T-cell (primary cell): ENCODE results near the gene TLK1. TPM values are rescaled to one million over a fixed set of nuclear protein-coding genes. Genes with fewer than 3 reads are reported as not detected.
"Not testable (repeated sequence)": the region's sequence is repeated elsewhere in the genome, so short reads cannot be mapped to it uniquely, and the experiment has no call there.

Source experiments
- ATAC-seq, 4 experiments: fragments of 200-7000 bp in 3 of 4; fragments of 150-1000 bp in 1 of 4; cut with Tn5 transposase; replicated peaks in 1 of 4; 1 replicate in 3 of 4; 2 replicates in 1 of 4; pipeline ENCODE4 v1.10.0; 2021; ENCODE audit warnings: moderate library complexity in 3 of 4, mild to moderate bottlenecking in 2 of 4, moderate number of reproducible peaks in 1 of 4
- CTCF ChIA-PET, 2 donors: fragments of 300-600 bp; sonication (Branson Sonifier 250); formaldehyde crosslinking; loops; one replicate each; lab custom pipeline; 2022; ENCODE audit warnings: antibody characterized with exemption in 2 of 2; lab: Charles Lee
- POLR2A ChIA-PET, 2 donors: fragments of 300-600 bp; sonication (Branson Sonifier 250); formaldehyde crosslinking; loops; one replicate each; lab custom pipeline; 2022; ENCODE audit warnings: antibody characterized with exemption in 2 of 2; lab: Charles Lee
- DNase-seq, 35 experiments: peaks; one replicate each; pipeline versions ENCODE4 v3.0.0 to v3.0.0-alpha.2; 2013 to 2023
- H3K27ac ChIP-seq: one replicate; pipeline ENCODE4 v1.5.1; 2013; ENCODE audit warnings: low read length
- H3K27me3 ChIP-seq, 2 experiments: replicated peaks in 1 of 2; 1 replicate in 1 of 2; 2 replicates in 1 of 2; pipeline versions ENCODE4 v1.6.1 to v1.7.0; 2013; ENCODE audit warnings: low read length in 1 of 2, mixed read lengths in 1 of 2; ENCODE audit not compliant: control insufficient read depth in 2 of 2, insufficient read depth in 2 of 2; ENCODE audit errors: extremely low read depth in 1 of 2
- H3K36me3 ChIP-seq, 2 donors: 1 replicate in 1 of 2; 2 replicates in 1 of 2; pipeline versions ENCODE4 v1.6.1 to v1.7.0; 2013; ENCODE audit warnings: low read length in 1 of 2; ENCODE audit not compliant: control insufficient read depth in 2 of 2, insufficient read depth in 1 of 2; ENCODE audit errors: extremely low read depth in 1 of 2
- H3K4me1 ChIP-seq, 2 experiments: 1 replicate in 1 of 2; 2 replicates in 1 of 2; pipeline versions ENCODE4 v1.6.1 to v1.7.0; 2013; ENCODE audit warnings: low read length in 2 of 2, mixed read lengths in 1 of 2; ENCODE audit not compliant: insufficient read depth in 2 of 2, control insufficient read depth in 1 of 2; ENCODE audit errors: extremely low read depth in 1 of 2
- H3K4me3 ChIP-seq, 2 donors: 1 replicate in 1 of 2; 2 replicates in 1 of 2; pipeline versions ENCODE4 v1.5.1 to v1.7.0; 2013; ENCODE audit warnings: mild to moderate bottlenecking in 2 of 2, low read length in 1 of 2, moderate library complexity in 1 of 2; ENCODE audit not compliant: control insufficient read depth in 1 of 2; ENCODE audit errors: extremely low read depth in 1 of 2
- H3K9me3 ChIP-seq: 2 replicates; pipeline ENCODE4 v1.7.0; 2013
- H3K27ac Mint-ChIP-seq, 2 donors: one replicate each; pipeline ENCODE4 v1.8.0; 2020 to 2021; ENCODE audit warnings: mild to moderate bottlenecking in 2 of 2, mixed read lengths in 2 of 2
- H3K27me3 Mint-ChIP-seq, 2 donors: one replicate each; pipeline ENCODE4 v1.8.0; 2021 to 2022; ENCODE audit warnings: mixed read lengths in 2 of 2
- H3K36me3 Mint-ChIP-seq: one replicate; pipeline ENCODE4 v1.8.0; 2021; ENCODE audit warnings: mixed read lengths
- H3K4me1 Mint-ChIP-seq, 3 donors: one replicate each; pipeline ENCODE4 v1.8.0; 2020 to 2022; ENCODE audit warnings: mixed read lengths in 3 of 3, mild to moderate bottlenecking in 1 of 3
- H3K4me3 Mint-ChIP-seq, 3 donors: one replicate each; pipeline ENCODE4 v1.8.0; 2020 to 2022; ENCODE audit warnings: mild to moderate bottlenecking in 3 of 3, mixed read lengths in 3 of 3, moderate library complexity in 3 of 3
- H3K9me3 Mint-ChIP-seq, 3 donors: one replicate each; pipeline ENCODE4 v1.8.0; 2020 to 2022; ENCODE audit warnings: mixed read lengths in 3 of 3
- WGBS: methylation state at CpG from one replicate; pipeline ENCODE4 v1.1.5; 2013; ENCODE audit warnings: missing lambda C conversion rate; ENCODE audit not compliant: insufficient coverage; 5-methylcytosine and 5-hydroxymethylcytosine counted together
- total RNA-seq, 35 experiments: library from RNA in 6 of 35; stranded (reverse) in 6 of 35; fragments of 120-200 nt in 1 of 35; gene quantifications; one replicate each; pipeline versions ENCODE4 v1.2.1 to v1.2.4 and lab custom pipeline; 2013 to 2026

The TLK1 gene
- total RNA-seq, 5 donors from 2014 or later (not counting 1 experiment from before 2014, with no cell fraction given): 112 to 129 (median 120) TPM

DNA sequence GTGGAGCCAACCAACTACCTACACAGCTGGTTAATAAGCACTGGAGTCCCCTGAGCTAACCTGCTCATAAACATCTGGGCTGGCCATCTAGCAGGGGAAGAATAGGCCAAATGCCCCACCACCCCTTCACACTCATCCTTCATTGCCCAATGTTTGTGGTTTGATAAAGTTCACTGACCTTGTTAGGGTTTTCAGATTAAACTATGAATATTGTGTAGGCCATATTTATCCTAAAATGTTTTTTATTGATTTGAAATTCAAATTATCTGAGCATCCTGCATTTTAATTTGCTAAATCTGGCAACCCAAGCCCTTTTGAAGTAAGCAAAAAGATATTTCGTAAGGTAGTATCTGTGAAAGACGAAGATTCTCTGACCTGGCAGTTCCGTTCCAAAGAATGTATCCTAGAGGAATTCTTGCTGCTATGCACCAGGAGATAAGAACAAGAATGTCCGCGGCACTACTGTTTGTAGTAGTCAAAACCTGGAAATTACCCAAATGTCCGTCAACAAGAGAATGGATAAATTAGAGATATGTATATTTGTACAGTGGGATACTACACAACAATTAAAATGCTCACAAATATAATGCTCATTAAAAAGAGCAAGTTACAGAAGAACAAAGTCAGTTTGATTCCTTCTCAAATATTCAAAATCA lies 5.8 kb upstream of the TLK1 start:
- WGBS: 100% methylated on average over 3 of the region's 6 CpGs
- ChIA-PET CTCF (no interaction called here), POLR2A (interaction anchor here in 1 of 2 donors (0.6 kb wide), 1 partner anchor 10 kb away, joined by 3 read pairs; no protein-coding TSS in a partner anchor)
- no peak overlapping the region for H3K27ac Mint-ChIP-seq
- no peaks in the 10 kb centered on the region for H3K27me3 ChIP-seq
- no peak overlapping the region for H3K27ac ChIP-seq
- no peaks in the 10 kb centered on the region for H3K9me3 Mint-ChIP-seq
- no peaks in the 10 kb centered on the region for H3K36me3 ChIP-seq
- peaks cover 26 to 32% (median 27%) of the 10 kb centered on the region in 3 donors for H3K4me1 Mint-ChIP-seq
- H3K4me3 Mint-ChIP-seq: no peak overlapping the region
- no peaks in the 10 kb centered on the region for H3K9me3 ChIP-seq
- no peak overlapping the region for H3K4me3 ChIP-seq
- no peaks in the 10 kb centered on the region for H3K36me3 Mint-ChIP-seq
- H3K27me3 Mint-ChIP-seq: no peaks in the 10 kb centered on the region
- DNase-seq (no peak), ATAC-seq (no peak)
- H3K4me1 ChIP-seq: peaks cover 13 to 21% of the 10 kb centered on the region in 2 experiments

DNA sequence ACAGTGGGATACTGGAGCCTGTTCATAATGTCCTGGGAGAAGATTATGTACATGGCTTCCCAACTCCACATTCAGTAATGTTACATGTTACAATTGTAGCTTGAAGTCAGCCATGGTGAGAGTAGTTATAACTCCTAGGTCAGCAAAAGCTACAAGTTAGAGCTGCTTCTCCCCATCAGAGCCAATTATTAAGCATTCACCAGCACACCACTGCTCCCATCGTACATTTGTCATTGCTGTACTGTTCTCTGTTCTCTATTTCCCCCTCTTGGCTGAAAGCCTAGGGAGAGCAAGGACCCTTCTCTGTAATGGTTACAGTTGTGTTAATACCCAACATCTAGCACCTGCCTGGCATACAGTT lies 5.3 kb upstream of the TLK1 start:
- no peaks in the 10 kb centered on the region for H3K27me3 Mint-ChIP-seq
- H3K27ac Mint-ChIP-seq: no peak overlapping the region
- Histone ChIP-seq H3K27ac (no peak overlapping the region), H3K9me3 (no peaks in the 10 kb centered on the region), H3K27me3 (no peaks in the 10 kb centered on the region), H3K4me1 (peaks cover 13 to 23% of the 10 kb centered on the region in 2 experiments), H3K36me3 (no peaks in the 10 kb centered on the region), H3K4me3 (no peak overlapping the region)
- ATAC-seq (no peak), DNase-seq (no peak)
- H3K9me3 Mint-ChIP-seq: no peaks in the 10 kb centered on the region
- POLR2A ChIA-PET: no interaction called here
- no peak overlapping the region for H3K4me3 Mint-ChIP-seq
- no peaks in the 10 kb centered on the region for H3K36me3 Mint-ChIP-seq
- CTCF ChIA-PET: no interaction called here
- peaks cover 30 to 37% (median 31%) of the 10 kb centered on the region in 3 donors for H3K4me1 Mint-ChIP-seq
- WGBS: no CpG with 5 or more reads among the region's 1 CpG

DNA sequence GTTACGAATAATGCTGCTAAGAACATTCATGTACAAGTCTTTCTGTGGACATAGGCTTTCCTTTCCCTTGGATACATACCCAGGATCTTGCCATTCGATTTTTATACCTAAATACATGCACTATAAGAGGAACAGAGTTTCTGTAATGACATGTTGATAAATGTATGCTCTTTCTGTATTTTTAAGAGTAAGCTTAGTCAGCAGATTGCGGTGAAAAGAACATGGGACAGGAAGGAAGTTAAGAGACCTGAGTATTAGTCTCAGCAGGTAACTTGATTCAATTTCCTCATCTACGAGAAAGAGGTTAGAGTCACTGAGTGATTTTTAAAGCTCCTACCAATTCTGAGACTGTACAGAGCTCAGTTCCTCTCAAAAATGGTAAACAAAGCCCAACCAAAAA lies 2.6 kb upstream of the TLK1 start:
- H3K27ac ChIP-seq: peak overlapping the region; percentile 44
- no peaks in the 10 kb centered on the region for H3K36me3 Mint-ChIP-seq
- ATAC-seq: peak in 1 of 4 experiments; percentile 10
- H3K9me3 ChIP-seq: no peaks in the 10 kb centered on the region
- ChIA-PET CTCF (interaction anchor here (0.7 to 1.4 kb wide), 2 partner anchors 25 to 190 kb away, joined by 3 to 6 read pairs; no protein-coding TSS in a partner anchor), POLR2A (interaction anchor here (0.6 to 0.7 kb wide), 6 partner anchors 11 to 1426 kb away, joined by 3 to 7 read pairs (median 4); no protein-coding TSS in a partner anchor)
- no peaks in the 10 kb centered on the region for H3K27me3 Mint-ChIP-seq
- peak overlapping the region; percentile 50 to 95 (median 65) for H3K4me3 Mint-ChIP-seq
- H3K27me3 ChIP-seq: no peaks in the 10 kb centered on the region
- H3K4me3 ChIP-seq: no peak overlapping the region
- H3K27ac Mint-ChIP-seq: peak overlapping the region; percentile 87 to 91
- no peaks in the 10 kb centered on the region for H3K36me3 ChIP-seq
- H3K9me3 Mint-ChIP-seq: no peaks in the 10 kb centered on the region
- WGBS: 100% methylated on average over 1 of the region's 4 CpGs
- peaks cover 13 to 29% of the 10 kb centered on the region in 2 experiments for H3K4me1 ChIP-seq
- peaks cover 38 to 50% (median 38%) of the 10 kb centered on the region in 3 donors for H3K4me1 Mint-ChIP-seq
- DNase-seq: peak in 1 of 35 experiments; percentile 51

DNA sequence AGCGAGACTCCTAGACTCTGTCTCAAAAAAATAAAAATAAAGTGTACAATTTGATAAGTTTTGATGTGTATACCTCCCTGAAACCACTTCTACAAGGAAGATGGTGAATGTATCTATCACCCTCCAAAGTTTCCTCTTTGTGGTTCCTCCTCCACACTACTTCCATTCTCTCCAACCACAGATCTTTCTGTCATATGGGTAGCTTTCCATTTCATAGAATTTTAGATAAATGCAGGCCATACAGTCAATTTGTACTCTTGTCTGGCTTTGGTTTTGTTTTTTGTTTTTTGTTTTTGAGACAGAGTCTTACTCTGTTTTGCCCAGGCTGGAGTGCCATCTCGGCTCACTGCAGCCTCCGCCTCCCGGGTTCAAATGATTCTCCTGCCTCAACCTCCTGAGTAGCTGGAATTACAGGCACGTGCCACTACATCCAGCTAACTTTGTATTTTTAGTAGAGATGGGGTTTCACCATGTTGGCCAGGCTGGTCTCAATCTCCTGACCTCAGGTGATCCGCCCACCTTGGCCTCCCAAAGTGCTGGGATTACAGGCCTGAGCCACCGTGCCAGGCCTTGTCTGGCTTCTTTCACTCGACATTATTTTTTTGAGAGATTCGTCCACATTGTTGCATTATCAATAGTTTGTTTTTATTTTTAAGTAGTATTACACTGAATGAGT lies 2.0 kb upstream of the TLK1 start:
- ATAC-seq, H3K27ac ChIP-seq, H3K9me3 Mint-ChIP-seq, H3K36me3 Mint-ChIP-seq, H3K4me3 ChIP-seq, H3K27me3 Mint-ChIP-seq, DNase-seq, H3K9me3 ChIP-seq, H3K36me3 ChIP-seq, H3K27me3 ChIP-seq: not testable (repeated sequence)
- peaks cover 13 to 35% of the 10 kb centered on the region in 2 experiments for H3K4me1 ChIP-seq
- 93% methylated on average over 5 of the region's 9 CpGs for WGBS
- H3K4me3 Mint-ChIP-seq: peak overlapping the region; percentile 50 to 95 (median 65)
- ChIA-PET CTCF (interaction anchor here (0.6 to 1.4 kb wide), 3 partner anchors 24 to 190 kb away, joined by 3 to 6 read pairs (median 3); no protein-coding TSS in a partner anchor), POLR2A (interaction anchor here (0.6 to 0.7 kb wide), 3 partner anchors 155 to 1427 kb away, joined by 4 to 7 read pairs (median 5); no protein-coding TSS in a partner anchor)
- H3K4me1 Mint-ChIP-seq: peaks cover 44 to 56% (median 44%) of the 10 kb centered on the region in 3 donors
- peak overlapping the region; percentile 87 to 91 for H3K27ac Mint-ChIP-seq

DNA sequence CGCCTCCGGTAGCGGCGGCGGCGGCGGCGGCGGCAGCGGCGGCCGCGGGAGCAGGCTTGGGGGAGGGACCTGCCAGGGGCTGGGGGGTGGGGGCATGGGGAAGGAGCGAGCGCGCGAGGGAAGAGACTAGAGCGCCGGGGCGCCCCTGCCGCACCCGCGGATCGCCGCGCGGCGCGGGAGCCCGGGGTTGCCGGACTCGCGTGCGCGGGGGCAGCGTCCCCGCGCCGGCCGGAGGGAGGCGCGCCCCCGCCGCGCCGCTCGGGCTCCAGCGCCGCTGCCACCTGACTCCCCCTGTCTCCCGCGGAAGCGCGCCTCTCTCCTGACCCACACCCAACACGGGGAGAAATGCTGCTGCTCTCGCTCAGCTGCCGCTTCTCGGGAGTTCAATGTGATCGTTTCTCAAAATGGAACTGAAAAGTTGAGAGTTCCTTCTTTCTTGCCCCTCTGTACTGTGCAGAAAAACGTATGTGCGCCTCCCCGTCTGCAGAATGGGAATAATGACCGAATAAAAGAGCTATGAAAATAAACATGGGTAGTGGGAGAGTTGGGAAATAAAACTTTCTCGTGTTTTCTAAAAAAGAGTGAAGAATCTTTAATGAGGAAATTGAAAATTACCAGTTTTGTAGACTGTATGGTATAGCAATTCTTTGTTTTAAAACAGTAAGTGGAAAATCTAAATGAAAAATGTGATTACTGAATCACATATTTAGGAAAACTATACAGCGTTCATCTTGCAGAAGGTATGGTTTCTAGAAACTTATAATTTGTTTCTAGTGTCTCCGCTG lies 455 bp upstream of the TLK1 start:
- peak; percentile 37 to 51 (median 46) for ATAC-seq
- POLR2A ChIA-PET: interaction anchor here (0.6 kb wide), 2 partner anchors 173 to 345 kb away, joined by 4 to 6 read pairs; no protein-coding TSS in a partner anchor
- Histone ChIP-seq H3K36me3 (no peaks in the 10 kb centered on the region), H3K27me3 (no peaks in the 10 kb centered on the region), H3K4me3 (peak overlapping the region; percentile 69 to 70), H3K4me1 (peaks cover 16 to 41% of the 10 kb centered on the region in 2 experiments), H3K9me3 (no peaks in the 10 kb centered on the region), H3K27ac (peak overlapping the region; percentile 75)
- WGBS: under 1% methylated on average over 41 of the region's 65 CpGs
- H3K27me3 Mint-ChIP-seq: no peaks in the 10 kb centered on the region
- CTCF ChIA-PET: interaction anchor here in 1 of 2 donors (0.7 kb wide), 1 partner anchor 188 kb away, joined by 4 read pairs; no protein-coding TSS in a partner anchor
- H3K36me3 Mint-ChIP-seq: no peaks in the 10 kb centered on the region
- H3K4me1 Mint-ChIP-seq: peaks cover 56 to 71% (median 57%) of the 10 kb centered on the region in 3 donors
- H3K4me3 Mint-ChIP-seq: peak overlapping the region; percentile 81 to 95 (median 87)
- peak overlapping the region; percentile 87 to 88 for H3K27ac Mint-ChIP-seq
- peak in 27 of 35 experiments; percentile 25 to 79 (median 53) for DNase-seq
- no peaks in the 10 kb centered on the region for H3K9me3 Mint-ChIP-seq
